Transverse colon (tissue), 4 donors: ENCODE measurements around the gene AK9. TPM values are rescaled to one million over a fixed set of nuclear protein-coding genes. Genes with fewer than 3 reads are reported as not detected.

Experiments
- DNase-seq: peaks from one replicate; pipeline ENCODE4 v3.0.0-alpha.2; 2019
- H3K27ac ChIP-seq, 4 donors: fragments of 200-600 bp; sonication (generic); 2 replicates each; pipeline ENCODE4 v1.5.1; 2016 to 2018; ENCODE audit warnings: inconsistent platforms in 4 of 4
- H3K27me3 ChIP-seq: fragments of 200-600 bp; sonication (generic); 2 replicates; pipeline ENCODE4 v1.5.1; 2017; ENCODE audit warnings: inconsistent platforms
- H3K36me3 ChIP-seq, 4 donors: fragments of 200-600 bp; sonication (generic); 2 replicates each; pipeline ENCODE4 v1.5.1; 2017 to 2019; ENCODE audit warnings: inconsistent platforms in 4 of 4
- H3K4me1 ChIP-seq, 4 donors: fragments of 200-600 bp; sonication (generic); 2 replicates each; pipeline ENCODE4 v1.5.1; 2017 to 2020; ENCODE audit warnings: inconsistent platforms in 4 of 4
- H3K4me3 ChIP-seq, 4 donors: fragments of 200-600 bp; sonication (generic); 1 replicate in 1 of 4; 2 replicates in 3 of 4; pipeline versions ENCODE4 v1.5.1 to v1.6.1; 2017 to 2019; ENCODE audit warnings: inconsistent platforms in 4 of 4
- H3K9me3 ChIP-seq, 2 donors: fragments of 200-600 bp; sonication (generic); 2 replicates each; pipeline ENCODE4 v1.5.1; 2017 to 2019; ENCODE audit warnings: inconsistent platforms in 2 of 2
- EP300 ChIP-seq: sonication (generic); formaldehyde crosslinking; IDR thresholded peaks from one replicate; pipeline ENCODE4 v1.6.1; 2017; ENCODE audit warnings: antibody characterized with exemption, low read depth
- POLR2A ChIP-seq: fragments of 450-650 bp; IDR thresholded peaks from one replicate; pipeline ENCODE4 v1.6.1; 2016; ENCODE audit warnings: antibody characterized with exemption, mild to moderate bottlenecking, moderate library complexity
- POLR2AphosphoS5 ChIP-seq, 3 donors: sonication (generic); formaldehyde crosslinking; IDR thresholded peaks; one replicate each; pipeline ENCODE4 v1.6.1; 2016; ENCODE audit warnings: antibody characterized with exemption in 3 of 3
- WGBS, 2 donors: methylation state at CpG; one replicate each; pipeline ENCODE4 v1.1.5; 2018; ENCODE audit warnings: low coverage in 1 of 2; 5-methylcytosine and 5-hydroxymethylcytosine counted together
- in situ Hi-C, 4 donors: fragments of 200-750 bp; cut with MboI; loops; one replicate each; pipeline versions ENCODE4 v1.15.0 to v1.15.1; 2017; ENCODE audit warnings: low sequenced_read_pairs in 3 of 4, low pct_ligation_motif_present in 1 of 4, low pct_unique_long_range_greater_than_20kb in 1 of 4
- intact Hi-C: fragments of 100-400 bp; cut with DNase I; formaldehyde crosslinking; loops from one replicate; pipeline ENCODE4 v1.15.1; 2023; ENCODE audit warnings: low total_unique reads
- total RNA-seq, 4 donors: library from RNA; depleted of rRNA; stranded (reverse); fragments of >200 nt; gene quantifications; one replicate each; pipeline ENCODE4 v1.1.0, GENCODE V29; 2016
- TF ChIP-seq, protein P1 (sequence below), 5 experiments: fragments of 200-600 bp in 3 of 5; fragments of 450-650 bp in 2 of 5; sonication (generic) in 3 of 5; IDR thresholded peaks; 1 replicate in 2 of 5; 2 replicates in 3 of 5; pipeline ENCODE4 v1.5.1; 2016 to 2017; ENCODE audit warnings: antibody characterized with exemption in 5 of 5, inconsistent platforms in 3 of 5, mild to moderate bottlenecking in 2 of 5, moderate library complexity in 1 of 5

Gene AK9
- total RNA-seq, 4 donors from 2014 or later: 12.0 to 32.0 (median 23.2) TPM

DNA sequence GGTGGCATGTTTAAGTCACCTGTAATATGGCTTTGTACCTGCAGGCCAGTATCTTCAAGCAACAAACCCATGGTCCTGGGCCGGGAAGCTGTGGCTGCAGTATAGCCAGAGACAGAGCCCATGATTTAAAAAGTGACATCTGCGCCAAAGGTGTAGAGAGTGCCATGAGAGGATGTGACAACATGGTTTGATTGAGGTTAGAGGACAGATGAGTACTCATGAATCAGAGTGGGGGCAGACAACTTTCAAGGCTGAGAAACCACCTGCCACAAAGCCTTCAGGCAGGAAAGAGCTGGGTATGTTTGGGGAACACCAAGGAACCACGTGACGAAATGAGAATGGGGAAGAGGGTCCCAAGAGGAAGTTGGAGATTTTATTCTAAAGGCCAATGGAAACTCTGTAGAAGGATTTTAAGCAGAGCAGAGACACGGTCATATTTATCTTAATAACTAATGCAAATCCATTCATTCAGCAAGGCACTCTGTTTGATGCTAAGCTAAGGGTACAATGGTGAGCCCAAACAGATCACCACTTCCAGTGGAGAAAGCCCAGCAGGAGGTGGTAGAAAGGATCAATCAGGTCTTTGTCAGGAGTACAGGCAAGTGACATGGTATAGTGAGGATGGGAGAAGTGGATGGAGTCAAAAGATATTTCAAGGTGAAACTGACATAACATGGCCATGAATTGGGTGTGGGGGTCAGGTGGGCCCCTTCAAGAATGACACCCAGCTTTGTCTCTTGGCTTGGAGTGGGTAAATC, 232.0 kb downstream of the AK9 start:
- peaks cover 10 to 35% (median 29%) of the 10 kb centered on the region in 4 donors for H3K4me1 ChIP-seq

DNA sequence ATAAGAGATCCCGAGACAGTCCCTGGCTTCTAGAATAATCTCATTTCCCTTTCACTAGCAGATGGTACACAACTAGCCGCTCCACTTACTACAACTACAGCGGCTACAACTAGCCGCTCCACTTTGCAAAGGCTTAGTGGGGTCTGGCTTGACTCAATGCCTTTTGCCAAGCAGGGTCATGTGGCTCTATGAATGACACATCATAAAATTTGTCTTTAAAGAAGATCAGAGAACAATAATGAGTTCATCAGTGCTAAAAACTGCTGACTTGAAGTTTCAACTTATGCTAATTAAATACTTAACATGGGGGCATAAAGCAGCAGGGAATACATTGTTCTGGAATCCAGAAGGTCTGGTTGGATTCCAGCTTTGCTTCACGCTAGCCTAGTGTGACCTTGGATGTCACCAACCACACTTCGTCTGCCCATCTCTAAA, 233.4 kb downstream of the AK9 start:
- H3K4me3 ChIP-seq: no peak overlapping the region
- H3K27ac ChIP-seq: peak overlapping the region; percentile 84 to 93 (median 87)
- in situ Hi-C loops (loop anchor here in 2 of 4 donors (10.0 kb wide), 1 partner anchor 73 kb away; the partner anchor contains the start of gene CD164 (in 2 of the 2)), intact Hi-C loops (no loop called here)
- H3K27me3 ChIP-seq: no peaks in the 10 kb centered on the region
- TF ChIP-seq EP300: no peak
- TF ChIP-seq POLR2A: no peak
- WGBS, 2 donors: 76 to 90% methylated on average over 2 to 6 of the region's 6 CpGs
- DNase-seq: no peak
- H3K4me1 ChIP-seq: peaks cover 14 to 37% (median 33%) of the 10 kb centered on the region in 4 donors
- H3K36me3 ChIP-seq: peaks cover 0 to 9% (median 2%) of the 10 kb centered on the region in 4 donors
- H3K9me3 ChIP-seq: no peaks in the 10 kb centered on the region

More for the DNA sequence above, 232.0 kb downstream of the AK9 start:
- H3K27ac ChIP-seq: peak overlapping the region in 3 of 4 donors; percentile 21 to 93 (median 34)
- DNase-seq: no peak
- no peak overlapping the region for H3K4me3 ChIP-seq
- WGBS, 2 donors: 53 to 80% methylated on average over 1 to 5 of the region's 5 CpGs
- TF ChIP-seq POLR2A (no peak), POLR2AphosphoS5 (IDR thresholded peaks at IDR 0.05) (no peak), EP300 (no peak)
- TF ChIP-seq, protein P1, sequence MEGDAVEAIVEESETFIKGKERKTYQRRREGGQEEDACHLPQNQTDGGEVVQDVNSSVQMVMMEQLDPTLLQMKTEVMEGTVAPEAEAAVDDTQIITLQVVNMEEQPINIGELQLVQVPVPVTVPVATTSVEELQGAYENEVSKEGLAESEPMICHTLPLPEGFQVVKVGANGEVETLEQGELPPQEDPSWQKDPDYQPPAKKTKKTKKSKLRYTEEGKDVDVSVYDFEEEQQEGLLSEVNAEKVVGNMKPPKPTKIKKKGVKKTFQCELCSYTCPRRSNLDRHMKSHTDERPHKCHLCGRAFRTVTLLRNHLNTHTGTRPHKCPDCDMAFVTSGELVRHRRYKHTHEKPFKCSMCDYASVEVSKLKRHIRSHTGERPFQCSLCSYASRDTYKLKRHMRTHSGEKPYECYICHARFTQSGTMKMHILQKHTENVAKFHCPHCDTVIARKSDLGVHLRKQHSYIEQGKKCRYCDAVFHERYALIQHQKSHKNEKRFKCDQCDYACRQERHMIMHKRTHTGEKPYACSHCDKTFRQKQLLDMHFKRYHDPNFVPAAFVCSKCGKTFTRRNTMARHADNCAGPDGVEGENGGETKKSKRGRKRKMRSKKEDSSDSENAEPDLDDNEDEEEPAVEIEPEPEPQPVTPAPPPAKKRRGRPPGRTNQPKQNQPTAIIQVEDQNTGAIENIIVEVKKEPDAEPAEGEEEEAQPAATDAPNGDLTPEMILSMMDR (IDR thresholded peaks at IDR 0.05): no peak
- no peaks in the 10 kb centered on the region for H3K27me3 ChIP-seq
- peaks cover 0 to 19% (median 2%) of the 10 kb centered on the region in 4 donors for H3K36me3 ChIP-seq
- in situ Hi-C loops: loop anchor here in 2 of 4 donors (10.0 kb wide), 1 partner anchor 74 kb away; the partner anchor contains the start of gene CD164 (in 2 of the 2)
- no peaks in the 10 kb centered on the region for H3K9me3 ChIP-seq
- intact Hi-C loops: no loop called here

DNA sequence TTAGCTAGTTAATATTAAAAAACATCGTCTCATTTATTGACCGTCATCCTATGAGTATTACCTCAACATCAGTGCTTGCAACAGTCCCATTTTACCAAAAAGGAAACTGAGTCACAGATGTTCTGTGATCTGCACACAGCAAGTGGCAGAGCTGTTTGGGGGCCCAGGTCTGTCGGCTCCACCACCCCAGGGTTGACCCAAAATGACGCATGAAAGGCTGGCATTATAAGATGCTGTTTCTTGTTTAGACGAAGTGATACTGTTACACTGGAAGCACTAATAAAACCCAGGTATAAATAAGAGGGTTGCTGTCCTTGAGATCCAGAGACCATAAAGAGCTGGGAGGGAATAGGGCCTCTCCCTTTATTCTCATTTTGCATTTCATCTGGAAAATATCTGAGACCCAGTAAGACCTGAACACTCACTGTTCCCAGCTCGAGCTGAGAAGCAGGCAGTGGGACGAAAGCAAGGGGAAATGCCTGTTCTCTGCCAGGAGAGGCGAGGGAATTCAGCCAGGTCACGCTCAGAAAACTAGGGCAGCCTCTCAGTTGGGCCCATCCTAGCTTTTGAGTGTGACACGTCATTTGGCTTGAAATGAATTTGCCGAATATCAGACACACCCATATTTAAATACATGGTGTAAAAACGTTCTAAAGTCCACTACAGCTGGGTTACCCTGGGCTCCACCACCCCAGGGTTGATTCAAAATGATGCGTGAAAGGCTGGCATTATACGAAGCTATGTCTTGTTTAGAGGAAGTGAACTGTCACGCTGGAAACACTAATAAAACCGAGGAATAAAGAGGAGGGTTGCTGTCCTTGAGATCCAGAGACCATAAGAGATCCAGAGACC, 234.1 kb downstream of the AK9 start:
- in situ Hi-C loops (loop anchor here in 2 of 4 donors (10.0 kb wide), 1 partner anchor 72 kb away; the partner anchor contains the start of gene CD164 (in 2 of the 2)), intact Hi-C loops (no loop called here)
- TF ChIP-seq EP300 (no peak), POLR2A (peak; percentile 77), POLR2AphosphoS5 (IDR thresholded peaks at IDR 0.05) (peak; percentile 84 to 89 (median 87))
- Histone ChIP-seq H3K27me3 (no peaks in the 10 kb centered on the region), H3K27ac (peak overlapping the region; percentile 84 to 93 (median 87)), H3K4me1 (peaks cover 14 to 37% (median 33%) of the 10 kb centered on the region in 4 donors), H3K9me3 (no peaks in the 10 kb centered on the region), H3K36me3 (peaks cover 0 to 8% (median 2%) of the 10 kb centered on the region in 4 donors), H3K4me3 (peak overlapping the region in 3 of 4 donors; percentile 63 to 89 (median 69))
- peak; percentile 73 for DNase-seq
- WGBS, 2 donors: 35 to 50% methylated on average over 2 to 16 of the region's 16 CpGs

DNA sequence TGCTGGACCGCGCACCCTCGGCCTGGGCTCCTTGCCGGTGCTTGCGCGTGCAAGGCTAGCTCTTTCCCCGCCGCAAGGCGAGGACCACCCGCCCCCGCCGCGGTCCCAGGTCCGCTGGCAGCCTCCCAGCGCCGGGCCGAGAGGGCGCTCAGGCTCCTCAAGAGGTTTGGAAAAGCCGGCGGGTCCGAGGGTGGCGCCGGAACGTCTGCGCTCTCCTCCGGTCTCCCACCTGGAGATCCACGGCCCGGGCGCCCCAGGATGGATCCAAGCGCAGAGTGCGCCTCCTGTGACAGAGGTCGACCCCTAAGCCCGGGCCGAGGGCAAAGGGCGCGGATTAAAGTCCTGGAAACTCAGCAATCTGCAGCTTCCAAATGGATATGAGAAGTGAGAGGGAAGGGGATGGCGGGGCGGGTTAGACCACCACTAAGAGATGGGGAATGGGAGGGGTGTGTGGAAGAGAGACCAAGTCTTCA, 234.9 kb downstream of the AK9 start:
- TF ChIP-seq POLR2AphosphoS5 (IDR thresholded peaks at IDR 0.05) (peak in 1 of 3 donors; percentile 49), EP300 (no peak)
- Histone ChIP-seq H3K4me1 (peaks cover 14 to 37% (median 33%) of the 10 kb centered on the region in 4 donors), H3K9me3 (no peaks in the 10 kb centered on the region), H3K27ac (peak overlapping the region; percentile 84 to 93 (median 87)), H3K4me3 (peak overlapping the region; percentile 44 to 89 (median 66)), H3K36me3 (peaks cover 0 to under 1% (median 0%) of the 10 kb centered on the region in 4 donors), H3K27me3 (no peaks in the 10 kb centered on the region)
- no peak for DNase-seq
- WGBS, 2 donors: 8 to 83% methylated on average over 2 to 23 of the region's 38 CpGs
- in situ Hi-C loops (loop anchor here in 2 of 4 donors (10.0 kb wide), 1 partner anchor 71 kb away; the partner anchor contains the start of gene CD164 (in 2 of the 2)), intact Hi-C loops (no loop called here)
